Heart left ventricle (tissue), 13 donors: ENCODE data around the gene TMEM213.

Experiments
- POLR2A ChIP-seq, 2 donors: fragments of 450-650 bp; IDR thresholded peaks; one replicate each; pipeline ENCODE4 v1.6.1; 2017; ENCODE audit warnings: antibody characterized with exemption in 2 of 2, mild to moderate bottlenecking in 2 of 2, moderate library complexity in 2 of 2
- TF ChIP-seq, protein P1 (sequence below), 12 donors: fragments of 200-600 bp; sonication (generic) in 4 of 12; IDR thresholded peaks; one replicate each; pipeline versions ENCODE4 v1.5.0 to v1.8.0; 2018 to 2022; ENCODE audit warnings: antibody characterized with exemption in 12 of 12, mild to moderate bottlenecking in 5 of 12
- donor health status: ischemic (EF 13 %, LVEDD 7.1; RV severe dilation, severe dysfunction).
- donor health status: DM: no; HTN: yes; CAD: no.
- donor health status: DM: no; HTN: no; CAD: no.
- donor health status: ischemic (EF 25% LVEDD 6.9; RV normal size, moderate dysfunction).
- donor health status: ischemic (EF 25% LVEDD 5.7; RV mildly dilated, moderate dysfunction).
- donor health status: ischemic (EF 35%, LVEDD 5.7; RV mildly dilated, moderate dysfunction).
- donor health status: nonischemic (EF 11% LVEDD 7.7; RV severe dilation, severe dysfunction).
- donor health status: DM: yes; HTN: yes; CAD: no.
- donor health status: PGD.
- donor health status: ischemic (EF 29% LVEDD 5.4; RV normal size, mild dysfunction).
- donor health status: nonischemic (EF 23%, LVEDD 6.1; RV moderate dilation, normal function).

- TF ChIP-seq, protein P1, sequence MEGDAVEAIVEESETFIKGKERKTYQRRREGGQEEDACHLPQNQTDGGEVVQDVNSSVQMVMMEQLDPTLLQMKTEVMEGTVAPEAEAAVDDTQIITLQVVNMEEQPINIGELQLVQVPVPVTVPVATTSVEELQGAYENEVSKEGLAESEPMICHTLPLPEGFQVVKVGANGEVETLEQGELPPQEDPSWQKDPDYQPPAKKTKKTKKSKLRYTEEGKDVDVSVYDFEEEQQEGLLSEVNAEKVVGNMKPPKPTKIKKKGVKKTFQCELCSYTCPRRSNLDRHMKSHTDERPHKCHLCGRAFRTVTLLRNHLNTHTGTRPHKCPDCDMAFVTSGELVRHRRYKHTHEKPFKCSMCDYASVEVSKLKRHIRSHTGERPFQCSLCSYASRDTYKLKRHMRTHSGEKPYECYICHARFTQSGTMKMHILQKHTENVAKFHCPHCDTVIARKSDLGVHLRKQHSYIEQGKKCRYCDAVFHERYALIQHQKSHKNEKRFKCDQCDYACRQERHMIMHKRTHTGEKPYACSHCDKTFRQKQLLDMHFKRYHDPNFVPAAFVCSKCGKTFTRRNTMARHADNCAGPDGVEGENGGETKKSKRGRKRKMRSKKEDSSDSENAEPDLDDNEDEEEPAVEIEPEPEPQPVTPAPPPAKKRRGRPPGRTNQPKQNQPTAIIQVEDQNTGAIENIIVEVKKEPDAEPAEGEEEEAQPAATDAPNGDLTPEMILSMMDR (IDR thresholded peaks at IDR 0.05) = no peak
- TF ChIP-seq POLR2A (IDR thresholded peaks at IDR 0.05) = no peak
These were observed 73.4 kb downstream of the TMEM213 start for GRCh38 chr7:138871065-138871813.
